Neural progenitor cell (in vitro differentiated cells): ENCODE data around the gene OPRL1. TPM values are rescaled to one million over a fixed set of nuclear protein-coding genes. Genes with fewer than 3 reads are reported as not detected.

ENCODE experiments used
- DNase-seq: peaks from one replicate; pipeline ENCODE4 v3.0.0-alpha.2; 2016; ENCODE audit warnings: low spot score
- H2AFZ ChIP-seq: fragments of 200-600 bp; sonication (generic); replicated peaks from 2 replicates; pipeline ENCODE4 v1.6.1; 2016; ENCODE audit warnings: antibody characterized with exemption
- H3F3A ChIP-seq: fragments of 200-600 bp; sonication (generic); 2 replicates; pipeline ENCODE4 v1.6.1; 2016; ENCODE audit warnings: antibody characterized with exemption, low read depth
- H3K27ac ChIP-seq: fragments of 200-600 bp; sonication (generic); 2 replicates; pipeline ENCODE4 v1.5.1; 2016; ENCODE audit warnings: mild to moderate bottlenecking
- H3K27me3 ChIP-seq: fragments of 200-600 bp; sonication (generic); 2 replicates; pipeline ENCODE4 v1.6.1; 2016; ENCODE audit warnings: mild to moderate bottlenecking, moderate library complexity
- H3K36me3 ChIP-seq: fragments of 200-600 bp; sonication (generic); 2 replicates; pipeline ENCODE4 v1.5.1; 2016
- H3K4me1 ChIP-seq: fragments of 200-600 bp; sonication (generic); 2 replicates; pipeline ENCODE4 v1.6.1; 2016; ENCODE audit warnings: mixed run types
- H3K4me2 ChIP-seq: fragments of 200-600 bp; sonication (generic); 2 replicates; pipeline ENCODE4 v1.6.1; 2016
- H3K4me3 ChIP-seq: fragments of 200-600 bp; sonication (generic); 2 replicates; pipeline ENCODE4 v1.5.1; 2016
- H3K79me2 ChIP-seq: fragments of 200-600 bp; sonication (generic); 2 replicates; pipeline ENCODE4 v1.6.1; 2016; ENCODE audit warnings: low read depth
- H3K9ac ChIP-seq: fragments of 200-600 bp; sonication (generic); 2 replicates; pipeline ENCODE4 v1.6.1; 2016
- H3K9me3 ChIP-seq: fragments of 200-600 bp; sonication (generic); 2 replicates; pipeline ENCODE4 v1.5.1; 2016; ENCODE audit warnings: low read depth
- H4K20me1 ChIP-seq: fragments of 200-600 bp; sonication (generic); 2 replicates; pipeline ENCODE4 v1.6.1; 2016; ENCODE audit warnings: low read depth
- H3K27ac Mint-ChIP-seq: 3 replicates; pipeline ENCODE4 v1.8.0; 2021; ENCODE audit warnings: mixed read lengths
- H3K27me3 Mint-ChIP-seq: 2 replicates; pipeline ENCODE4 v1.8.0; 2022; ENCODE audit warnings: low read depth, mild to moderate bottlenecking, inconsistent platforms, moderate library complexity, mixed read lengths; ENCODE audit not compliant: insufficient read depth
- H3K36me3 Mint-ChIP-seq: 3 replicates; pipeline ENCODE4 v1.8.0; 2021; ENCODE audit warnings: mixed read lengths
- H3K4me1 Mint-ChIP-seq: 3 replicates; pipeline ENCODE4 v1.8.0; 2021; ENCODE audit warnings: mixed read lengths
- H3K4me3 Mint-ChIP-seq: 3 replicates; pipeline ENCODE4 v1.8.0; 2021; ENCODE audit warnings: mild to moderate bottlenecking, moderate library complexity, mixed read lengths
- H3K9me3 Mint-ChIP-seq: 3 replicates; pipeline ENCODE4 v1.8.0; 2020; ENCODE audit warnings: mixed read lengths
- CTCF ChIP-seq: fragments of 200-600 bp; sonication (generic); IDR thresholded peaks from 2 replicates; pipeline ENCODE4 v1.5.1; 2017; ENCODE audit warnings: antibody characterized with exemption, mild to moderate bottlenecking
- EZH2 ChIP-seq: fragments of 200-600 bp; sonication (generic); IDR thresholded peaks from 2 replicates; pipeline ENCODE4 v1.6.1; 2017; ENCODE audit warnings: antibody characterized with exemption, mild to moderate bottlenecking, moderate library complexity
- EZH2phosphoT487 ChIP-seq: fragments of 200-600 bp; sonication (generic); IDR thresholded peaks from 2 replicates; pipeline ENCODE4 v1.6.1; 2017; ENCODE audit warnings: antibody characterized with exemption
- total RNA-seq: library from RNA; depleted of rRNA; stranded (reverse); fragments of >200 nt; gene quantifications from 2 replicates; pipeline ENCODE4 v1.2.3, GENCODE V29; 2015; ENCODE audit warnings: low replicate concordance

The OPRL1 gene
- total RNA-seq, 1 donor from 2014 or later: 1.3 TPM

DNA sequence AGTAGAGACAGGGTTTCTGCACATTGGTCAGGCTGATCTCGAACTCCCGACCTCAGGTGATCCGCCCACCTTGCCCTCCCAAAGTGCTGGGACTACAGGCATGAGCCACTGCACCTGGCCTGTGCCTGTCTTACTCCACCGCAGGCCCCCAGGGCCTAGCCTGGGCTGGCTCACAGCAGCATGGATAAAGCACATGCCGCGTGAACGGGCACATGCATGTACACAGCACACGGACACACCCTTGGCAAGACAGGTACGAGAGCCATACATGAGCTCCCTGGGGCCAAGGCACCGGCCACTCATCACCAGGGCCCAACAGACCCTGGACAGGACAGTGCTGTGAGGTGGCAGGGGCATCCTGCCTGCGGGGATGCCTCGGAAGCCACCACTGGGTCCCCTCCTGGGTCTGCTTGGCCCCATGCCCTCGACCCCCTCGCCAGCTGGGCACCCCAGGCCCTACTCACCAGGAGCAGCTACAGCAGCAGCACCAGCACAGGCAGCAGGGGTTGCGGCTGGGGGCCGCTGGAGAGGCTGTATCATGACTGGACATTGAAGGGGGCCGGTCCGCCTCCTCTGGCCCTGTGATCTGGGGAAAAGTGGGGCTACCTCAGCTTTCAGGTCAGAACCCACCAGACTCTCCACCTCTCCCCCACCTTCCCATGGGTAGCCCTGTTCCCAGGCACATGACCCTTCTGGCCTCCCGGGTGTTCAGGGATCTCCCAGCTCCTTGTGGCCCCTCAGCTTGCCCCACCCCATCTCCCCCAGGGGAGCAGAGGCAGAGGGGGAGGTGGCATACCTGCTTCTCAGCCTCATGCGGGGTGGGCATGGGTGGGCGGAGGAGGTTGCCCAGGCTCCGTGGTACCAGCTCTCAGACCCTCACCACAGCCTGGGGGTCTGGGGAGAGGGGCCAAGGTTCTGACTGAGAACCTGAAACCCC lies 3.6 kb upstream of the OPRL1 start:
- no peak for DNase-seq
- TF ChIP-seq EZH2phosphoT487: no peak
- no peak for TF ChIP-seq CTCF
- no peak for TF ChIP-seq EZH2
- Mint-ChIP-seq H3K27me3 (no peaks in the 10 kb centered on the region), H3K4me3 (no peak overlapping the region), H3K4me1 (peaks cover 13% of the 10 kb centered on the region), H3K27ac (no peak overlapping the region), H3K36me3 (no peaks in the 10 kb centered on the region), H3K9me3 (no peaks in the 10 kb centered on the region)
- H3K36me3 ChIP-seq: no peaks in the 10 kb centered on the region
- no peak overlapping the region for H3K9ac ChIP-seq
- peaks cover 1% of the 10 kb centered on the region for H4K20me1 ChIP-seq
- H3K4me1 ChIP-seq: peaks cover 10% of the 10 kb centered on the region
- no peak overlapping the region for H3K4me2 ChIP-seq
- no peak overlapping the region for H2AFZ ChIP-seq
- H3K79me2 ChIP-seq: no peaks in the 10 kb centered on the region
- H3K4me3 ChIP-seq: no peak overlapping the region
- H3F3A ChIP-seq: peaks cover 26% of the 10 kb centered on the region
- H3K27me3 ChIP-seq: peaks cover 22% of the 10 kb centered on the region
- no peak overlapping the region for H3K27ac ChIP-seq
- H3K9me3 ChIP-seq: no peaks in the 10 kb centered on the region

- H3K9ac ChIP-seq: no peak overlapping the region
- no peaks in the 10 kb centered on the region for H3K9me3 ChIP-seq
- H3F3A ChIP-seq: peaks cover 33% of the 10 kb centered on the region
- H3K27ac ChIP-seq: no peak overlapping the region
- Mint-ChIP-seq H3K36me3 (no peaks in the 10 kb centered on the region), H3K27ac (no peak overlapping the region), H3K4me1 (peaks cover 20% of the 10 kb centered on the region), H3K9me3 (no peaks in the 10 kb centered on the region), H3K4me3 (no peak overlapping the region), H3K27me3 (peaks cover 2% of the 10 kb centered on the region)
- no peak overlapping the region for H3K4me3 ChIP-seq
- H3K4me2 ChIP-seq: no peak overlapping the region
- peaks cover 10% of the 10 kb centered on the region for H3K4me1 ChIP-seq
- H4K20me1 ChIP-seq: peaks cover 9% of the 10 kb centered on the region
- no peak overlapping the region for H2AFZ ChIP-seq
- no peaks in the 10 kb centered on the region for H3K79me2 ChIP-seq
- no peaks in the 10 kb centered on the region for H3K36me3 ChIP-seq
- peaks cover 30% of the 10 kb centered on the region for H3K27me3 ChIP-seq
- TF ChIP-seq CTCF: no peak
- no peak for TF ChIP-seq EZH2phosphoT487
- TF ChIP-seq EZH2: no peak
- no peak for DNase-seq
Observed at GRCh38 chr20:64077094-64077493, 2.8 kb upstream of the OPRL1 start.

- H2AFZ ChIP-seq: no peak overlapping the region
- no peak overlapping the region for H3K27ac ChIP-seq
- no peaks in the 10 kb centered on the region for H3K9me3 ChIP-seq
- H3K79me2 ChIP-seq: no peaks in the 10 kb centered on the region
- H3K9me3 Mint-ChIP-seq: no peaks in the 10 kb centered on the region
- TF ChIP-seq CTCF: no peak
- no peak for TF ChIP-seq EZH2phosphoT487
- TF ChIP-seq EZH2: no peak
- H3K4me1 Mint-ChIP-seq: peaks cover 25% of the 10 kb centered on the region
- peaks cover 13% of the 10 kb centered on the region for H4K20me1 ChIP-seq
- peaks cover 37% of the 10 kb centered on the region for H3F3A ChIP-seq
- peaks cover 2% of the 10 kb centered on the region for H3K27me3 Mint-ChIP-seq
- no peaks in the 10 kb centered on the region for H3K36me3 Mint-ChIP-seq
- H3K4me2 ChIP-seq: no peak overlapping the region
- no peak overlapping the region for H3K4me3 ChIP-seq
- no peak overlapping the region for H3K27ac Mint-ChIP-seq
- no peaks in the 10 kb centered on the region for H3K36me3 ChIP-seq
- H3K4me3 Mint-ChIP-seq: no peak overlapping the region
- no peak for DNase-seq
- no peak overlapping the region for H3K9ac ChIP-seq
- peaks cover 10% of the 10 kb centered on the region for H3K4me1 ChIP-seq
- peaks cover 34% of the 10 kb centered on the region for H3K27me3 ChIP-seq
Observed at GRCh38 chr20:64077541-64077875, 2.4 kb upstream of the OPRL1 start.
